B cell (primary cell): ENCODE data around the gene CBX5.

Source experiments
- EZH2 ChIP-seq: IDR thresholded peaks from 2 replicates; pipeline ENCODE4 v1.6.1; 2012; ENCODE audit warnings: borderline replicate concordance, low read depth, mild to moderate bottlenecking, moderate library complexity, low read length; ENCODE audit not compliant: insufficient read depth, poor library complexity, severe bottlenecking
- TF ChIP-seq, protein P1 (sequence below): fragments of 200-600 bp; IDR thresholded peaks from one replicate; pipeline ENCODE4 v1.8.0; 2022; ENCODE audit warnings: antibody characterized with exemption, mild to moderate bottlenecking

DNA sequence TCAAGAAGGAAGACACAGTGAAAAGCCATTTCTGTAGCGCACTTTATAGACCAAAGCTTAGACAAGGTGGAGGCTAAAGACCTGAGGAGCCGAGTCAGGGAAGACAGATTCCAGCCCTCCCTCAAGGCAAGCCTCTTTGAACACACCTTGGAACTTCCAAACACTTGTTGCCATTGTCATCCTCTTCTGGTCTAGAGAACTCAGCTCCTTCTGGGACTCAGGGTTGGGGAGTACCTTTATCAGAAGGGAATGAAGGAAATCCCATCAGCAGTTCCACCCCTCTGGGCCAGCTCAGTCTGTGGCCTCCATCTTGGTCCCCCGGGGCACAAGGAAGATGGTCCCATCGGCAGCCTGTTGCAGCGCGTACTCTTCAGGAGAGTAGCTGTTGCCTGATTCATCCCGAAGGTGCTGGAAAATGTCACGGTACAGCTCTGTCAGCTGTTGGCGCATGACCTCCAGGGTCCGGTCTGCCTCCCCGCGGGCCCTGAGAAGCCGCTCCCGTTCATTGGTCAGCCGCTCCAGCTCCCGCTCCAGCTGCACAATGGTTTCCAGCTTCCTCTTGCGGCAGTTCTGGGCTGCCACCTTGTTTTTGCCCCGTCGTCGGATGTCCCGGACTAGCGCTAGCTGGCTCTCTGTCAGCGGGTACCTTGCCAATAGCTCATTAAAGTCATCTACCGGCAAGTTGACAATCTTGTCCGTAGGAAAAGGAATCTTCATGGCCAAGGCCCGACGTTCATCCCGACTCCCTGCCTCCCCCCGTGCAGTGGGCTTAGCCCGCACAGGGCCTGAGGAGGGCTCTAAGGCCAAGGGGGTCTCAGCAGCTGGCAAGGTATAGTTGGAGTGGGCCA, 12.4 kb upstream of the CBX5 start:
- TF ChIP-seq, protein P1, sequence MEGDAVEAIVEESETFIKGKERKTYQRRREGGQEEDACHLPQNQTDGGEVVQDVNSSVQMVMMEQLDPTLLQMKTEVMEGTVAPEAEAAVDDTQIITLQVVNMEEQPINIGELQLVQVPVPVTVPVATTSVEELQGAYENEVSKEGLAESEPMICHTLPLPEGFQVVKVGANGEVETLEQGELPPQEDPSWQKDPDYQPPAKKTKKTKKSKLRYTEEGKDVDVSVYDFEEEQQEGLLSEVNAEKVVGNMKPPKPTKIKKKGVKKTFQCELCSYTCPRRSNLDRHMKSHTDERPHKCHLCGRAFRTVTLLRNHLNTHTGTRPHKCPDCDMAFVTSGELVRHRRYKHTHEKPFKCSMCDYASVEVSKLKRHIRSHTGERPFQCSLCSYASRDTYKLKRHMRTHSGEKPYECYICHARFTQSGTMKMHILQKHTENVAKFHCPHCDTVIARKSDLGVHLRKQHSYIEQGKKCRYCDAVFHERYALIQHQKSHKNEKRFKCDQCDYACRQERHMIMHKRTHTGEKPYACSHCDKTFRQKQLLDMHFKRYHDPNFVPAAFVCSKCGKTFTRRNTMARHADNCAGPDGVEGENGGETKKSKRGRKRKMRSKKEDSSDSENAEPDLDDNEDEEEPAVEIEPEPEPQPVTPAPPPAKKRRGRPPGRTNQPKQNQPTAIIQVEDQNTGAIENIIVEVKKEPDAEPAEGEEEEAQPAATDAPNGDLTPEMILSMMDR: no peak
- TF ChIP-seq EZH2: no peak
